ENCODE measurements around the gene HIGD2A. TPM values are rescaled to one million over a fixed set of nuclear protein-coding genes. Genes with fewer than 3 reads are reported as not detected.

HIGD2A gene
- total RNA-seq, 1 donor from 2014 or later = 139 TPM

DNA sequence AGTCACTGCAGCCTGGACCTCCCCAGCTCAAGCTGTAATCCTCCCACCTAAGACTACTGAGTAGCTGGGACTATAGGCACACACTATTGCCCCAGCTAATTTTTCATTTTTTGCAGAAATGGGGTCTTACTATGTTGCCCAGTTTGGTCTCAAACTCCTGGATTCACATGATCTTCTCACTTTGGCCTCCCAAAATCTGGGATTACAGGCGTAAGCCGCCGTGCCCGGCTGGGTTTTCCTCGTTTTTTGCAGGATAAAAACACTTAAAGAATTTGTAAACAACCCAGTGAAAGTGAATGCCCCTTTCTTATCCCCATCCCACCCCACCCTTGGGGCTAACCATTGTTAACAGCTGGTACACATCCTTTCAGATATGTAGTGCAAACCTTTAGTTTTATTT is 20.0 kb downstream of the HIGD2A start:
- Histone ChIP-seq H3K27me3 (ENCODE audit: control insufficient read depth, insufficient read depth, low read length) (no peaks in the 10 kb centered on the region), H3K4me3 (ENCODE audit: low read depth, low read length) (no peak overlapping the region), H3K36me3 (ENCODE audit: control insufficient read depth, insufficient read depth, low read length) (no peaks in the 10 kb centered on the region)
- DNase-seq (ENCODE audit: low read depth) = no peak
- no peak for TF ChIP-seq CTCF (IDR thresholded peaks at IDR 0.05; ENCODE audit: insufficient read depth, low read length, poor library complexity, severe bottlenecking)

DNA sequence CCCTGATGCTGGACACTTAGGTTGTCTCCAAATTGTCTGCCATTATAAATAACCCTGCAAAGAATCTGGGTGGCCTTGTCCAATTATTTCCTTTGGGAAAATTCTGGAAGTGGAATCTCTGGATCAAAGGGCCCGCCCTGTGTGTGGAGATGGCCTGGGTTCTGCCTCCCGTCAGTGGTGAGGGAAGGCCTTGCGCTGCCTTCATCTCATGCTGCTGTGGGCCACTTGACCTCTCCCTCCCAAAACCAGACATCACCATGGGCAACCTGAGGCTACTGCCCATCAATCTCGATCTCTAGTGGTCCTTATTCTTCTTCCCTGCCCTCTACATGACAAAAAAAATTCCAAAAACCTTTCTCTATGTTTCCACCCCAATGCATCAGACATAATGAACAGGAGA is 21.2 kb downstream of the HIGD2A start:
- Histone ChIP-seq H3K36me3 (ENCODE audit: control insufficient read depth, insufficient read depth, low read length) (no peaks in the 10 kb centered on the region), H3K27me3 (ENCODE audit: control insufficient read depth, insufficient read depth, low read length) (no peaks in the 10 kb centered on the region), H3K4me3 (ENCODE audit: low read depth, low read length) (no peak overlapping the region)
- DNase-seq (ENCODE audit: low read depth) = no peak
- no peak for TF ChIP-seq CTCF (IDR thresholded peaks at IDR 0.05; ENCODE audit: insufficient read depth, low read length, poor library complexity, severe bottlenecking)

GRCh38 chr5:176410486-176411180 is 22.1 kb downstream of the HIGD2A start:
- H3K27me3 ChIP-seq (ENCODE audit: control insufficient read depth, insufficient read depth, low read length) = no peaks in the 10 kb centered on the region
- no peak for TF ChIP-seq CTCF (IDR thresholded peaks at IDR 0.05; ENCODE audit: insufficient read depth, low read length, poor library complexity, severe bottlenecking)
- no peak overlapping the region for H3K4me3 ChIP-seq (ENCODE audit: low read depth, low read length)
- DNase-seq (ENCODE audit: low read depth) = no peak
- H3K36me3 ChIP-seq (ENCODE audit: control insufficient read depth, insufficient read depth, low read length) = no peaks in the 10 kb centered on the region

- no peaks in the 10 kb centered on the region for H3K36me3 ChIP-seq (ENCODE audit: control insufficient read depth, insufficient read depth, low read length)
- H3K4me3 ChIP-seq (ENCODE audit: low read depth, low read length) = no peak overlapping the region
- no peaks in the 10 kb centered on the region for H3K27me3 ChIP-seq (ENCODE audit: control insufficient read depth, insufficient read depth, low read length)
- no peak for DNase-seq (ENCODE audit: low read depth)
- no peak for TF ChIP-seq CTCF (IDR thresholded peaks at IDR 0.05; ENCODE audit: insufficient read depth, low read length, poor library complexity, severe bottlenecking)
Observed at GRCh38 chr5:176412517-176413254, 24.1 kb downstream of the HIGD2A start.

DNA sequence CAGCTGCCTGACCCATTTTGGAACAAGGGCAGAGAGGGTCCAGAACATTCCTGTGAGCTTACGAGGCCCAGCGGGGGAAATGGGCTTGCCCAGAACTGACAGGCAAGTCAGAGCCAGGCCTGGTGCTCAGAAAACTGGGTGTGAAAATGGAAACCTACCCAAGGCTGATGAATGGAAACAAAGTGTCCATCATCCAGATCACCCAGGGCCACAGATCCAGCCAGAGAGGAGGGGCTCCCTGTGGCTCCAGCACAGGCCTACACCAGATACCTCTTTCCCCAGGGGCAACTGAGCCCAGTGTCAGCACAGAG is 24.7 kb downstream of the HIGD2A start:
- DNase-seq (ENCODE audit: low read depth) = no peak
- Histone ChIP-seq H3K4me3 (ENCODE audit: low read depth, low read length) (no peak overlapping the region), H3K36me3 (ENCODE audit: control insufficient read depth, insufficient read depth, low read length) (no peaks in the 10 kb centered on the region), H3K27me3 (ENCODE audit: control insufficient read depth, insufficient read depth, low read length) (no peaks in the 10 kb centered on the region)
- no peak for TF ChIP-seq CTCF (IDR thresholded peaks at IDR 0.05; ENCODE audit: insufficient read depth, low read length, poor library complexity, severe bottlenecking)
